Osteoblast (primary cell): ENCODE data around the gene SPEM2. TPM values are rescaled to one million over a fixed set of nuclear protein-coding genes. Genes with fewer than 3 reads are reported as not detected.

Experiments
- DNase-seq: peaks from one replicate; pipeline ENCODE4 v3.0.0; 2011; ENCODE audit warnings: low spot score, mixed read lengths; ENCODE audit not compliant: insufficient read length; ENCODE audit errors: missing footprints
- H2AFZ ChIP-seq: 2 replicates; pipeline ENCODE4 v1.6.0; 2011; ENCODE audit warnings: mild to moderate bottlenecking, low read length
- H3K27ac ChIP-seq: 2 replicates; pipeline ENCODE4 v1.5.1; 2011; ENCODE audit warnings: mild to moderate bottlenecking, low read depth, low read length, moderate library complexity
- H3K27me3 ChIP-seq: 2 replicates; pipeline ENCODE4 v1.6.0; 2012; ENCODE audit warnings: mild to moderate bottlenecking, control low read depth, inconsistent platforms, low read length, moderate library complexity; ENCODE audit not compliant: insufficient read depth
- H3K36me3 ChIP-seq: 2 replicates; pipeline ENCODE4 v1.5.1; 2011; ENCODE audit warnings: mild to moderate bottlenecking, low read length, control low read depth, moderate library complexity; ENCODE audit not compliant: insufficient read depth
- H3K4me1 ChIP-seq: 2 replicates; pipeline ENCODE4 v1.5.1; 2011; ENCODE audit warnings: mild to moderate bottlenecking, low read length, control low read depth, moderate library complexity; ENCODE audit not compliant: insufficient read depth
- H3K4me2 ChIP-seq: 2 replicates; pipeline ENCODE4 v1.6.0; 2011; ENCODE audit warnings: mild to moderate bottlenecking, low read length; ENCODE audit not compliant: insufficient read depth
- H3K4me3 ChIP-seq: fragments of 200-600 bp; sonication (generic); 3 replicates; pipeline ENCODE4 v1.5.1; 2012; ENCODE audit warnings: mild to moderate bottlenecking, low read length, inconsistent platforms; ENCODE audit not compliant: insufficient read depth
- H3K79me2 ChIP-seq: 2 replicates; pipeline ENCODE4 v1.6.0; 2012; ENCODE audit warnings: mild to moderate bottlenecking, low read length, control low read depth, inconsistent platforms; ENCODE audit not compliant: insufficient read depth
- H3K9me3 ChIP-seq: 2 replicates; pipeline ENCODE4 v1.5.1; 2011; ENCODE audit warnings: low read depth, low read length, control low read depth
- H4K20me1 ChIP-seq: 2 replicates; pipeline ENCODE4 v1.6.0; 2012; ENCODE audit warnings: mild to moderate bottlenecking, low read length, control low read depth; ENCODE audit not compliant: insufficient read depth
- CTCF ChIP-seq: IDR thresholded peaks from 2 replicates; pipeline ENCODE4 v1.5.1; 2011; ENCODE audit warnings: mild to moderate bottlenecking, low read depth, low read length, moderate library complexity; ENCODE audit errors: extremely low read depth
- total RNA-seq: library from RNA; depleted of rRNA; stranded (reverse); fragments of >200 nt; gene quantifications from 2 replicates; pipeline ENCODE4 v1.2.3, GENCODE V29; 2012

SPEM2 gene
- total RNA-seq, 1 donor = not detected

GRCh38 chr17:7417056-7417655 is 8.3 kb upstream of the SPEM2 start:
- Histone ChIP-seq H3K9me3 (no peaks in the 10 kb centered on the region), H3K79me2 (no peaks in the 10 kb centered on the region), H4K20me1 (no peaks in the 10 kb centered on the region), H3K27ac (no peak overlapping the region), H3K27me3 (no peaks in the 10 kb centered on the region), H2AFZ (no peak overlapping the region), H3K4me2 (no peak overlapping the region), H3K4me1 (no peaks in the 10 kb centered on the region), H3K4me3 (no peak overlapping the region), H3K36me3 (peaks cover 11% of the 10 kb centered on the region)
- TF ChIP-seq CTCF = no peak
- no peak for DNase-seq

GRCh38 chr17:7418472-7419152 is 6.8 kb upstream of the SPEM2 start:
- Histone ChIP-seq H3K27me3 (no peaks in the 10 kb centered on the region), H3K4me2 (no peak overlapping the region), H2AFZ (no peak overlapping the region), H3K79me2 (no peaks in the 10 kb centered on the region), H3K9me3 (no peaks in the 10 kb centered on the region), H4K20me1 (no peaks in the 10 kb centered on the region), H3K36me3 (peaks cover 11% of the 10 kb centered on the region), H3K4me1 (no peaks in the 10 kb centered on the region), H3K27ac (no peak overlapping the region), H3K4me3 (no peak overlapping the region)
- no peak for TF ChIP-seq CTCF
- no peak for DNase-seq

- Histone ChIP-seq H3K4me3 (no peak within 1 kb of the TSS), H3K27ac (no peak within 1 kb of the TSS), H4K20me1 (no peaks in the 10 kb centered on the region), H2AFZ (no peak within 1 kb of the TSS), H3K36me3 (peaks cover 7% of the 10 kb centered on the region), H3K9me3 (no peaks in the 10 kb centered on the region), H3K79me2 (no peaks in the 10 kb centered on the region), H3K4me1 (no peaks in the 10 kb centered on the region), H3K27me3 (no peaks in the 10 kb centered on the region), H3K4me2 (no peak within 1 kb of the TSS)
- no peak for DNase-seq
- no peak for TF ChIP-seq CTCF
These were observed 5.4 kb upstream of the SPEM2 start, which contains the start of gene SPEM1 for GRCh38 chr17:7419819-7420610. SPEM1 (plus strand) TSS chr17:7420324; CDS start chr17:7420385, 61 bp downstream.

- Histone ChIP-seq H3K4me1 (no peaks in the 10 kb centered on the region), H3K27me3 (no peaks in the 10 kb centered on the region), H3K4me2 (no peak overlapping the region), H3K27ac (no peak overlapping the region), H3K9me3 (no peaks in the 10 kb centered on the region), H2AFZ (no peak overlapping the region), H3K79me2 (no peaks in the 10 kb centered on the region), H3K36me3 (no peaks in the 10 kb centered on the region), H3K4me3 (no peak overlapping the region), H4K20me1 (no peaks in the 10 kb centered on the region)
- no peak for DNase-seq
- no peak for TF ChIP-seq CTCF
These were observed 4.2 kb upstream of the SPEM2 start for GRCh38 chr17:7421186-7421585.
